HEK293T (cell line): ENCODE measurements around the gene MTARC2.

ENCODE experiments used
- ELF4 ChIP-seq: fragments of 450-650 bp; IDR thresholded peaks from 2 replicates; pipeline ENCODE4 v1.6.1; 2017; ENCODE audit warnings: antibody characterized with exemption
- NFRKB ChIP-seq: fragments of 450-650 bp; IDR thresholded peaks from 2 replicates; pipeline ENCODE4 v1.6.1; 2016; ENCODE audit warnings: mild to moderate bottlenecking, moderate library complexity
- TF ChIP-seq, protein P1 (sequence below): fragments of 450-650 bp; IDR thresholded peaks from 2 replicates; pipeline ENCODE4 v1.6.1; 2016

DNA sequence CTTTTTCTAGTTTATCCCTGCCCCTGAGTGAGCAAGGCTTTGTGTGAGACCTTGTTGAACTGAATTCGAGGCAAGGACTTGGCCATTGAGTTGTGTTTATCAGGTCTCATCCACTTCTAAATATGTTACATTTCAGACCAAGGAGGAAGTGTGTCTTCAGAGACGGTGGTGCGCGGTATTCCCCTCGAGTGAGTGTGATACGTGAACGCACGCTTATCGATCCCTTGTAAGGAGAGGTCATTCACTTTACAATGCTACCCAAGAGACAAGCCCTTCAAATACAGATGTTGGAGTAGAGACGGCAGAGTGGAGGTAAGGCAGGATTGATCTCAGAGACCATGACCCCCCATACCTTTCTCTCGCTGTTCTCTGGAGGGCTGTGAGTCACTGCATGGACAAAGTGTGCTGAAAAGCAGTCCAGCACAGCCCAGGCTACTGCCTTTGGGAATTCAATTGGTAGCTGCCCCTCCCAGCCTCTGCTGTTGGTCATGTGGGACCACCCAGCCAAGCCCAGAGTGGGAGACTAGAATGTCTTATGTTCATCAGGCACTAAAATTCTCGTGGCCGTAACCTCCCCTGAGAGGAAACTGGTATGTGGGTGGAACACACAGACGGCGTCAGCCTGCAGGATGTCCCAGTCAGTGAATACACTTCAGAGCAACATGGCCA, 22.3 kb downstream of the MTARC2 start:
- TF ChIP-seq ELF4 (no peak), NFRKB (no peak)
- TF ChIP-seq, protein P1, sequence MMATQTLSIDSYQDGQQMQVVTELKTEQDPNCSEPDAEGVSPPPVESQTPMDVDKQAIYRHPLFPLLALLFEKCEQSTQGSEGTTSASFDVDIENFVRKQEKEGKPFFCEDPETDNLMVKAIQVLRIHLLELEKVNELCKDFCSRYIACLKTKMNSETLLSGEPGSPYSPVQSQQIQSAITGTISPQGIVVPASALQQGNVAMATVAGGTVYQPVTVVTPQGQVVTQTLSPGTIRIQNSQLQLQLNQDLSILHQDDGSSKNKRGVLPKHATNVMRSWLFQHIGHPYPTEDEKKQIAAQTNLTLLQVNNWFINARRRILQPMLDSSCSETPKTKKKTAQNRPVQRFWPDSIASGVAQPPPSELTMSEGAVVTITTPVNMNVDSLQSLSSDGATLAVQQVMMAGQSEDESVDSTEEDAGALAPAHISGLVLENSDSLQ, result no peak
